Neural crest cell (in vitro differentiated cells): Measurements from ENCODE around the gene SPATS2. TPM values are rescaled to one million over a fixed set of nuclear protein-coding genes. Genes with fewer than 3 reads are reported as not detected.
A peak's percentile ranks its signal among the peaks of the same experiment; 100 is the strongest.
"Not testable (repeated sequence)": the region's sequence is repeated elsewhere in the genome, so short reads cannot be mapped to it uniquely, and the experiment has no call there.

Source experiments
- DNase-seq: peaks from one replicate; pipeline ENCODE4 v3.0.0; 2021; ENCODE audit warnings: low read depth, mixed read lengths, low spot score
- H3K27ac Mint-ChIP-seq: one replicate; pipeline ENCODE4 v1.8.0; 2021; ENCODE audit warnings: mild to moderate bottlenecking, mixed read lengths; ENCODE audit not compliant: unreplicated experiment
- H3K27me3 Mint-ChIP-seq: 2 replicates; pipeline ENCODE4 v1.8.0; 2021; ENCODE audit warnings: low read depth, mild to moderate bottlenecking, mixed read lengths
- H3K36me3 Mint-ChIP-seq: 2 replicates; pipeline ENCODE4 v1.8.0; 2021; ENCODE audit warnings: low read depth, mild to moderate bottlenecking, mixed read lengths
- H3K4me1 Mint-ChIP-seq: 2 replicates; pipeline ENCODE4 v1.8.0; 2021; ENCODE audit warnings: mixed read lengths
- H3K4me3 Mint-ChIP-seq: one replicate; pipeline ENCODE4 v1.8.0; 2021; ENCODE audit warnings: mild to moderate bottlenecking, mixed read lengths
- H3K9me3 Mint-ChIP-seq: 2 replicates; pipeline ENCODE4 v1.8.0; 2021; ENCODE audit warnings: mixed read lengths
- total RNA-seq: library from RNA; stranded (reverse); gene quantifications from 2 replicates; pipeline ENCODE4 v1.2.1, GENCODE V29; 2021
- TF ChIP-seq, protein P1 (sequence below): fragments of 200-600 bp; sonication (generic); conservative IDR thresholded peaks from 2 replicates; pipeline ENCODE4 v1.5.0; 2021; ENCODE audit warnings: antibody characterized with exemption, mild to moderate bottlenecking

Gene SPATS2
- total RNA-seq, 1 donor from 2014 or later: 45.2 TPM

GRCh38 chr12:49533331-49533730, 166.1 kb downstream of the SPATS2 start:
- Mint-ChIP-seq H3K9me3 (no peaks in the 10 kb centered on the region), H3K36me3 (peaks cover 4% of the 10 kb centered on the region), H3K27me3 (peaks cover 50% of the 10 kb centered on the region), H3K4me1 (peaks cover 5% of the 10 kb centered on the region), H3K27ac (no peak overlapping the region), H3K4me3 (no peak overlapping the region)
- DNase-seq: no peak
- TF ChIP-seq, protein P1, sequence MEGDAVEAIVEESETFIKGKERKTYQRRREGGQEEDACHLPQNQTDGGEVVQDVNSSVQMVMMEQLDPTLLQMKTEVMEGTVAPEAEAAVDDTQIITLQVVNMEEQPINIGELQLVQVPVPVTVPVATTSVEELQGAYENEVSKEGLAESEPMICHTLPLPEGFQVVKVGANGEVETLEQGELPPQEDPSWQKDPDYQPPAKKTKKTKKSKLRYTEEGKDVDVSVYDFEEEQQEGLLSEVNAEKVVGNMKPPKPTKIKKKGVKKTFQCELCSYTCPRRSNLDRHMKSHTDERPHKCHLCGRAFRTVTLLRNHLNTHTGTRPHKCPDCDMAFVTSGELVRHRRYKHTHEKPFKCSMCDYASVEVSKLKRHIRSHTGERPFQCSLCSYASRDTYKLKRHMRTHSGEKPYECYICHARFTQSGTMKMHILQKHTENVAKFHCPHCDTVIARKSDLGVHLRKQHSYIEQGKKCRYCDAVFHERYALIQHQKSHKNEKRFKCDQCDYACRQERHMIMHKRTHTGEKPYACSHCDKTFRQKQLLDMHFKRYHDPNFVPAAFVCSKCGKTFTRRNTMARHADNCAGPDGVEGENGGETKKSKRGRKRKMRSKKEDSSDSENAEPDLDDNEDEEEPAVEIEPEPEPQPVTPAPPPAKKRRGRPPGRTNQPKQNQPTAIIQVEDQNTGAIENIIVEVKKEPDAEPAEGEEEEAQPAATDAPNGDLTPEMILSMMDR: no peak

DNA sequence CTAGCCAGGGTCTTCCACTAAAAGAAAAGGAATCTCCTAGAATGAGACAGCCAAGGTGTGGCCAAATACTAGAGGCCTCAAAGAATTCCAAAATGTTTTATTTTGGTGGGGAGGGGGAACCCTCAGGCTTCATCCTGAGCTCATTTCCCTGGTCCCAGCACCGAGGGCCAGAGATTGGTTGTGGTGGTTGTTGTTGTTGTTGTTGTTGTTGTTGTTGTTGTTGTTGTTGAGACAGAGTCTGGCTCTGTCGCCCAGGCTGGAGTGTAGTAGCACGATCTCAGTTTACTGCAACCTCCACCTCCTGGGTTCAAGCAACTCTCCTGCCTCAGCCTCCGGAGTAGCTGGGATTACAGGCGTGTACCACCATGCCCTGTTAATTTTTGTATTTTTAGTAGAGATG, 166.9 kb downstream of the SPATS2 start:
- peaks cover 53% of the 10 kb centered on the region for H3K27me3 Mint-ChIP-seq
- H3K36me3 Mint-ChIP-seq, DNase-seq, H3K27ac Mint-ChIP-seq, H3K9me3 Mint-ChIP-seq, H3K4me1 Mint-ChIP-seq, H3K4me3 Mint-ChIP-seq: not testable (repeated sequence)

GRCh38 chr12:49534731-49535278, 167.5 kb downstream of the SPATS2 start:
- TF ChIP-seq, protein P1: no peak
- peaks cover 58% of the 10 kb centered on the region for H3K27me3 Mint-ChIP-seq
- no peak for DNase-seq
- no peak overlapping the region for H3K27ac Mint-ChIP-seq
- no peaks in the 10 kb centered on the region for H3K9me3 Mint-ChIP-seq
- H3K36me3 Mint-ChIP-seq: no peaks in the 10 kb centered on the region
- H3K4me1 Mint-ChIP-seq: peaks cover 5% of the 10 kb centered on the region
- H3K4me3 Mint-ChIP-seq: peak overlapping the region; percentile 14

- no peaks in the 10 kb centered on the region for H3K9me3 Mint-ChIP-seq
- H3K27me3 Mint-ChIP-seq: peaks cover 70% of the 10 kb centered on the region
- H3K4me3 Mint-ChIP-seq: peak overlapping the region; percentile 18
- peaks cover 5% of the 10 kb centered on the region for H3K4me1 Mint-ChIP-seq
- H3K36me3 Mint-ChIP-seq: no peaks in the 10 kb centered on the region
- no peak for DNase-seq
- peak overlapping the region; percentile 12 for H3K27ac Mint-ChIP-seq
- TF ChIP-seq, protein P1: no peak
Measured at GRCh38 chr12:49535921-49536525, 168.8 kb downstream of the SPATS2 start.

DNA sequence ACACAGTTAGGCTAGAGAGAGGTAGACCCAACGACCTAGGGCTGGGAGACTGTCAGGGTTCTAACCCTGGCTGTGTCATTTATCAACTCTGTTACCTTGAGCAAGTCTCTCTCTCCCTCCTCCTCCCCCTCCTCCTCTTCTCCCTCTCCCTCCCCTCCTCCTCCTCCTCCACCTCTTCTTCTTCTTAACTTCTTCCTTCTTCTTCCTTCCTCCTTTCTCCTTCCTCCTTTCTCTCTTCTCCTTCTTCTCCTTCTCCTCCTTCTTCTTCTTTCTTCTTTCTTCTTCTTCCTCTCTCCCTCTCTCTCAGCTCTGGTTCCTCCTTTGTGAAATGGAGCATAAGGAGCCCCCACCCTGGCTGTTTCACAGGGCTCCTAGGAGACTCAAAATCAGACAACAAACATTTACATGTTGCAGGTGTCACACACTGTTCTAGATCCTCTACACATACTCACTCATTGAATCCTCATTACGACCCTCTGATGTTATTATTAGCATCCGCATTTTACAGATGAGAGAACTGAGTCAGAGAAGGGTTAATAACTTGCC, 169.3 kb downstream of the SPATS2 start:
- Mint-ChIP-seq H3K36me3 (no peaks in the 10 kb centered on the region), H3K27ac (no peak overlapping the region), H3K4me1 (peaks cover 5% of the 10 kb centered on the region), H3K27me3 (peaks cover 76% of the 10 kb centered on the region), H3K9me3 (no peaks in the 10 kb centered on the region), H3K4me3 (peak overlapping the region; percentile 79)
- TF ChIP-seq, protein P1: no peak
- no peak for DNase-seq

GRCh38 chr12:49537231-49537751, 170.0 kb downstream of the SPATS2 start:
- peaks cover 5% of the 10 kb centered on the region for H3K4me1 Mint-ChIP-seq
- no peaks in the 10 kb centered on the region for H3K9me3 Mint-ChIP-seq
- H3K36me3 Mint-ChIP-seq: no peaks in the 10 kb centered on the region
- TF ChIP-seq, protein P1: no peak
- no peak overlapping the region for H3K27ac Mint-ChIP-seq
- H3K4me3 Mint-ChIP-seq: peak overlapping the region; percentile 79
- H3K27me3 Mint-ChIP-seq: peaks cover 83% of the 10 kb centered on the region
- DNase-seq: no peak
